Measurements from ENCODE around the gene PRDM16.

The PRDM16 gene

DNA sequence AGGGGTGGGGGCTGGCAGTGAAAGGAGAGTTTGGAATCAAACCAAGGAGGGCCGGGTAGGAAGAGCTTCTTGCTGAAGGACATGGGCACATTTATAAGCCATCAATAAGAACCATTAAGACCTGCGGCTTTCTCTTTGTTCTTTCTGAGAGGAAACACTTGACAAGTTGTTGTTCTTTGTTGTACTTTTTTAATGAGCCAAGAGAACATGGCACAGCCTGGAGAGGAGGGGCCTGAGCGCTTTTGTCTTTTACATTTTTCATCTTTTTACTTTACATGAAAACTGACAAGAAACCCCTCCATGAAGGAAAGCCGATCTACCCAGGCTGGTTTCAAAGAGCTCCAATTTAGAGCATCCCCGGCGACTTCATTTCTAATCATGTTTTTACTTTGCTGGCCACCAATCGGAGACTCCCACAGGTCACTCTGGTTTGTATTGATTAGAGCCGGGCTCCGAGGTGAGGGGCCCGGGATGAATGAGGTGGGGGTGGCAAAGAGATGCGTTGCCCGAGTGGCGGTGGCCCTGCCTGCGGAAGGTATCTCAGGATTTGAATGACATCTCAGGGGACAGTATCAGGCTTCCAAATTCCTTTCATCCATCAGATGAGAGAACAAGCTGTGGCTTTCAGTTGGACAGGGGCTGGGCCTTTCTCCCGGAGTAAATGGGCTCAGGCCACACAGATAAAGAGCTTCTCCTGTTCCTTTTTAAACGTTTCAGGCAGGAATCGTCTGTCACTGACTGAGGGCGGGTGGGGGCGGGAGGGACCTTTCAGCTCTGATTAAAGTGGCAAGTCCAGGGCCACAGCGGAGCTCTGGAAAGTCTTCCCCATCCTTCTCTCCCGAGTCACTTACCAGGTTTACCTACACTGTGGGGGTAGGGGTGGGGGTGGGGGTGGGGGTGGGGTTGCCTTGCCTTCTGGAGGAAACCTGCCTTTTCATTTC, 246.7 kb downstream of the PRDM16 start:
- no peak overlapping the region for H3K4me3 ChIP-seq (ENCODE audit: low read depth, low read length)
- TF ChIP-seq, protein P1, sequence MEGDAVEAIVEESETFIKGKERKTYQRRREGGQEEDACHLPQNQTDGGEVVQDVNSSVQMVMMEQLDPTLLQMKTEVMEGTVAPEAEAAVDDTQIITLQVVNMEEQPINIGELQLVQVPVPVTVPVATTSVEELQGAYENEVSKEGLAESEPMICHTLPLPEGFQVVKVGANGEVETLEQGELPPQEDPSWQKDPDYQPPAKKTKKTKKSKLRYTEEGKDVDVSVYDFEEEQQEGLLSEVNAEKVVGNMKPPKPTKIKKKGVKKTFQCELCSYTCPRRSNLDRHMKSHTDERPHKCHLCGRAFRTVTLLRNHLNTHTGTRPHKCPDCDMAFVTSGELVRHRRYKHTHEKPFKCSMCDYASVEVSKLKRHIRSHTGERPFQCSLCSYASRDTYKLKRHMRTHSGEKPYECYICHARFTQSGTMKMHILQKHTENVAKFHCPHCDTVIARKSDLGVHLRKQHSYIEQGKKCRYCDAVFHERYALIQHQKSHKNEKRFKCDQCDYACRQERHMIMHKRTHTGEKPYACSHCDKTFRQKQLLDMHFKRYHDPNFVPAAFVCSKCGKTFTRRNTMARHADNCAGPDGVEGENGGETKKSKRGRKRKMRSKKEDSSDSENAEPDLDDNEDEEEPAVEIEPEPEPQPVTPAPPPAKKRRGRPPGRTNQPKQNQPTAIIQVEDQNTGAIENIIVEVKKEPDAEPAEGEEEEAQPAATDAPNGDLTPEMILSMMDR (IDR thresholded peaks at IDR 0.05; ENCODE audit: borderline replicate concordance, insufficient read depth, low read depth, low read length): no peak

DNA sequence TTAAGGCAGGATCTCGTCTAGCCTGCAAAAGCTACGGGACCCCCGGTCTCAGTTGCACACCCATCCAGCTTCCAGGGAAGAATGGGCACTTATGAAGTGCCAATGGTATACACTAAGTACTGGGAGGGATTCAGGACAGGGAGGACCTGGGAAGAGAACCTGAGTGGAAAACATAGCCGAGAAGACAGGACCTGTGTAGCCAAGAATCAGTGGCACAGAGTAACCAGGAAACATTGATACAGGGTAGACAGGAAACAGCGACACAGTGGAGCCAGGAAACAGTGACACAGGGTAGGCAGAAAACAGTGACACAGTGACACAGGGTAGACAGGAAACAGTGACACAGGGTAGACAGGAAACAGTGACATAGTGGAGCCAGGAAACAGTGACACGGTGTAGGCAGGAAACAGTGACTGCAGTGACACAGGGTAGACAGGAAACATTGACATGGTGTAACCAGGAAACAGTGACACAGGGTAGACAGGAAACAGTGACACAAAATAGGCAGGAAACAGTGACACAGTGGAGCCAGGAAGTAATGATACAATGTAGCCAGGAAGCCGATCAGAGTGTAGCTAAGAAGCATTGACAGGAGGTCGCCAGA, 247.4 kb downstream of the PRDM16 start:
- TF ChIP-seq, protein P1 (IDR thresholded peaks at IDR 0.05; ENCODE audit: borderline replicate concordance, insufficient read depth, low read depth, low read length): no peak
- H3K4me3 ChIP-seq (ENCODE audit: low read depth, low read length): no peak overlapping the region

DNA sequence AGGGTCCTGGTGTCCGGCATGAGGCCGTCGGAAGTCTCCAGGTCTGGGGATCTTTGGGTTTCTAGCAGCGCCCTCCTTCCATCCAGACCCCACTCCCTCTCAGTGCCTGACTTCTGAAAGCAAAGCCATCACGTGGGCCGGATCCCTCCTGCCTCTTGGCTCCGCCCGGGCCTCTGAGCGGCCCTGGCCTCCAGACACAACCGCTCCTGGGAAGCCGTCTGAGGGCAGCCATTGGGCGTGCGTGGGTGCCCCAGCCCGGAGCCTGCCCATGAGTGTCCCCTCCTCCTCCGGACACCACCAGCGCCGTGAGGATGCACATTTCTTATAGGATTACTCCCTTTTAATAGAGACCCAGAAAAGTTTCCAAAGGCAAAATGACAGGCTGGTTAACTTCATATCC, 248.5 kb downstream of the PRDM16 start:
- H3K4me3 ChIP-seq (ENCODE audit: low read depth, low read length): no peak overlapping the region
- TF ChIP-seq, protein P1 (IDR thresholded peaks at IDR 0.05; ENCODE audit: borderline replicate concordance, insufficient read depth, low read depth, low read length): no peak

DNA sequence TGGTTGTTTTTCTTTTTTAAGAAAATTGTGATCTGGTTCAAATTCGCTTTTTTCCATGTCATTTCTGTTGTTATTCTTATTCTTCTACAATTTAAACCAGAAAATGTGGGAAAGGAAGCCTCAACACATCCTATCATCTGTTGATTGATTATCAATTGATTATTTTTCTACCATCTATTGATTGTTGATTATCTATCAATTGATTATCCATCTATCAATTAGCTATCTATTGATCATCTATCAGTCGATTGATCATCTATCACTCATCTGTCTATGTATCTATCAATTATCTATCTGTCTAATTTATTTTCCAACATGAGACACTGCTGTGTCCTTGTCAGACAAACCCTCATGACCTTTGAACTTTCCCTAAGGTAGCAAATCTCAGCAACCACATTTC, 249.3 kb downstream of the PRDM16 start:
- TF ChIP-seq, protein P1 (IDR thresholded peaks at IDR 0.05; ENCODE audit: borderline replicate concordance, insufficient read depth, low read depth, low read length): no peak

DNA sequence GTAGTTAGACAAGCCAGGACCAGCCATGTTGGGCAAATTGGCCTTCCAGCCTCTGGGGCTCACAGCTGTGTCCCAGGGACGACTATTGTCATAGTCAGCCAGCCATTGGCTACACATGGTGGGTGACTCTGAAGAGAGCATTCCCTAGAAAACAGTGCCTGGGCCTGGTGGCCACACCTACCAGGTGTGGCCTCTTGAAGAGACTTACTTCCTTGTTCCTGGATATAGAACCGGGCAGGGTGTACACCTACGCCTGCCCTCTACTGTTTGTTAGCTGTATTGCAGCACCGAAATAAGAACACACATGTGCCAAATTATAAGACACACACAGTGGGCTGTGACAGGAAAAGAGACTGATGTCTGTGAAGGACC, 250.9 kb downstream of the PRDM16 start:
- H3K4me3 ChIP-seq (ENCODE audit: low read depth, low read length): no peak overlapping the region
- TF ChIP-seq, protein P1 (IDR thresholded peaks at IDR 0.05; ENCODE audit: borderline replicate concordance, insufficient read depth, low read depth, low read length): peak; percentile 46; the same call in 1 of the 2 replicates

More for the DNA sequence above, 249.3 kb downstream of the PRDM16 start:
- H3K4me3 ChIP-seq (ENCODE audit: low read depth, low read length): no peak overlapping the region

DNA sequence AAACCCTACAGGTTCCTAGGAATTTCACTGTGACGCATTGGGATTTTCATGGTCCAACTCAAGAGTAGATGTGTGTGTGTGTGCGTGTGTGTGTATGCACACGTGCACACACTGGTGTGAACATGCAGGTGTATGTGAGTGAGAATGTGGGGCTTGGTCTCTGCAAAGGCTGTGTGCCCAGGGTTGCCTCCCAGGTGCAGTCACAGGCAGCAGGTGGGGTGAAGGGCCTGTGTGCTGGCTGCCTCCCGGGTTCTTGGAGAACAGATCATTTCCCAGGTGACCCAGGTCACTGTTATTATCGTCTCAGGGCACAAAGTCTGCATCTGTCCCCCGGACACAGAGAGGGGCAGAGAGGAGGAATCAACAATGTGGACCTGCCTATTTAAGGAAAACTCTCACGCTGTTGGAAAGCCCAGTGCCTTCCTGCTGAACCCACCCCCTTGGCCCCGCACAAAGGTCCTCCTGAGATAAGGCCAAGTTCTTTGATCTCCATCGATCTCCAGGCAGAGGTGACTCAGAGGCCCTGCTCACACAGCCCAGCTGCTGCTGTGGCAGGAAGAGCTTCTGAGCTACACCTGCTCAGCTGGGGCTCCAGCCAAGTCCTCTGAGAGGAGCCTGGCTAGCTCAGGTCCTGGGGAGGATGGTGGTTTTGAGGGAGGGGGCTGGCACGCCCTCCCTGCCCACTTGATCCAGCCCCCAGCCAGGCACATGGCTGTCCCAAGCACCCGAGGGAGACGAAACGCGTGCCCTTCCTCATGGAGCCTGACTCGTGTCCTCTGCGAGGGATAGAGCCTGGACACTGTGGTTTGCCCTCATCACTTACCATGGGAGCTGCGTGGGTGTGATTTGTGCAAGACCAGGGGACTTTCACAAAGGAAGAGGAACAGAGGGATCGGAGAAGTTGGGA, 251.5 kb downstream of the PRDM16 start:
- TF ChIP-seq, protein P1 (IDR thresholded peaks at IDR 0.05; ENCODE audit: borderline replicate concordance, insufficient read depth, low read depth, low read length): no peak
- H3K4me3 ChIP-seq (ENCODE audit: low read depth, low read length): no peak overlapping the region

Measured in GM12875 (cell line).